Measurements from ENCODE around the gene CLCN7. TPM values are rescaled to one million over a fixed set of nuclear protein-coding genes. Genes with fewer than 3 reads are reported as not detected.

CLCN7 gene
- total RNA-seq, 1 donor, result 161 TPM

- H3K4me1 ChIP-seq (ENCODE audit: insufficient read depth, low read length), result peaks cover 20% of the 10 kb centered on the region
- peak overlapping the region; percentile 93 for H2AFZ ChIP-seq (ENCODE audit: low read length)
Measured at GRCh38 chr16:1475552-1476114, 805 bp upstream of the CLCN7 start.

DNA sequence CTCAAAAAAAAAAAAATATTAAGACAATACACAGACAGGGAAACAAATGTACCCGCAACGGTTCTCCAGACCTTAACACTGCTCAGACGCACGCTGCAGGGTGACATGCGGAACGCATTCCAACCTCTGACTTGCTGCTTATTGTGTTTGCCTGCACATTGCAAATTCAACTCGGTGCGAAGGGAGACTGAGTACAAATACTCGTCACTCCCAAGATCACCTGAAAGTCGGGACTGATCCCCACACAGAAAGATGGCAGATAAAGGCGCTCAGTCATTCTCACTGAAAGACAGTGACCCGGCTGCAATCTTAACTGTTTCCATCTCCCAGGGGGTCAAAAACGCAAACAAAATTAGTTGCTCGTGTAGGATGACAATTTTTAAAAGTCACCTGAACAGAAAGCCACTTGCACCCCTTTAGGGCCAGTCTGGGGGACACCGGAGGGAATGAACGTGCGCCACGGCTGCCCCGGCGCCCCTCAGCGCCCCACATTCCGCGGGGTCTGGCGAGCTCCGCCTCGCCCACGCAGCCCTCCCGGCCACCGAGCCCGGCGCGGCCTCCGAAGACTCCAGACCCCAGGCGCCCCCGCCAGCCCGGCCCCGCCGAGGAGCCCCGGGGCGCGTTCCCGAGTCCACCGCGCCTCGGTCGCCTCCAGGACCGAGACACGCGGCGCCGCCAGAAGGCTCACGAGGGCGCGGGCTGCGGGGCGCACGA lies 589 bp downstream of the CLCN7 start:
- peak overlapping the region; percentile 77 for H2AFZ ChIP-seq (ENCODE audit: low read length)
- H3K4me2 ChIP-seq (ENCODE audit: insufficient read depth, low read length), result peak overlapping the region; percentile 98
- H3K27ac ChIP-seq (ENCODE audit: low read depth, low read length), result peak overlapping the region; percentile 75
- H3K36me3 ChIP-seq (ENCODE audit: insufficient read depth, low read length), result no peaks in the 10 kb centered on the region
- H3K27me3 ChIP-seq (ENCODE audit: insufficient read depth, low read length), result no peaks in the 10 kb centered on the region
- peak; percentile 92 for DNase-seq (ENCODE audit: insufficient read length, low spot score, missing footprints)
- peaks cover 5% of the 10 kb centered on the region for H3K9me3 ChIP-seq (ENCODE audit: low read depth, low read length)
- peak overlapping the region; percentile 82 for H3K4me3 ChIP-seq (ENCODE audit: insufficient read depth, low read length)
- peaks cover 28% of the 10 kb centered on the region for H3K4me1 ChIP-seq (ENCODE audit: insufficient read depth, low read length)
- peaks cover 4% of the 10 kb centered on the region for H4K20me1 ChIP-seq (ENCODE audit: insufficient read depth, low read length)
- peaks cover 60% of the 10 kb centered on the region for H3K79me2 ChIP-seq (ENCODE audit: insufficient read depth, low read length)
- TF ChIP-seq, protein P1, sequence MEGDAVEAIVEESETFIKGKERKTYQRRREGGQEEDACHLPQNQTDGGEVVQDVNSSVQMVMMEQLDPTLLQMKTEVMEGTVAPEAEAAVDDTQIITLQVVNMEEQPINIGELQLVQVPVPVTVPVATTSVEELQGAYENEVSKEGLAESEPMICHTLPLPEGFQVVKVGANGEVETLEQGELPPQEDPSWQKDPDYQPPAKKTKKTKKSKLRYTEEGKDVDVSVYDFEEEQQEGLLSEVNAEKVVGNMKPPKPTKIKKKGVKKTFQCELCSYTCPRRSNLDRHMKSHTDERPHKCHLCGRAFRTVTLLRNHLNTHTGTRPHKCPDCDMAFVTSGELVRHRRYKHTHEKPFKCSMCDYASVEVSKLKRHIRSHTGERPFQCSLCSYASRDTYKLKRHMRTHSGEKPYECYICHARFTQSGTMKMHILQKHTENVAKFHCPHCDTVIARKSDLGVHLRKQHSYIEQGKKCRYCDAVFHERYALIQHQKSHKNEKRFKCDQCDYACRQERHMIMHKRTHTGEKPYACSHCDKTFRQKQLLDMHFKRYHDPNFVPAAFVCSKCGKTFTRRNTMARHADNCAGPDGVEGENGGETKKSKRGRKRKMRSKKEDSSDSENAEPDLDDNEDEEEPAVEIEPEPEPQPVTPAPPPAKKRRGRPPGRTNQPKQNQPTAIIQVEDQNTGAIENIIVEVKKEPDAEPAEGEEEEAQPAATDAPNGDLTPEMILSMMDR (IDR thresholded peaks at IDR 0.05; ENCODE audit: extremely low read depth, low read depth, low read length), result no peak

More at GRCh38 chr16:1475552-1476114, 805 bp upstream of the CLCN7 start:
- Histone ChIP-seq H3K27ac (ENCODE audit: low read depth, low read length) (peak overlapping the region; percentile 75), H3K9me3 (ENCODE audit: low read depth, low read length) (peaks cover 5% of the 10 kb centered on the region), H3K4me3 (ENCODE audit: insufficient read depth, low read length) (peak overlapping the region; percentile 82), H3K27me3 (ENCODE audit: insufficient read depth, low read length) (no peaks in the 10 kb centered on the region), H3K79me2 (ENCODE audit: insufficient read depth, low read length) (peaks cover 46% of the 10 kb centered on the region), H3K4me2 (ENCODE audit: insufficient read depth, low read length) (peak overlapping the region; percentile 98), H3K36me3 (ENCODE audit: insufficient read depth, low read length) (no peaks in the 10 kb centered on the region), H4K20me1 (ENCODE audit: insufficient read depth, low read length) (no peaks in the 10 kb centered on the region)
- TF ChIP-seq, protein P1 (IDR thresholded peaks at IDR 0.05; ENCODE audit: extremely low read depth, low read depth, low read length), result no peak
- DNase-seq (ENCODE audit: insufficient read length, low spot score, missing footprints), result no peak

- no peak overlapping the region for H3K27ac ChIP-seq (ENCODE audit: low read depth, low read length)
- peaks cover 5% of the 10 kb centered on the region for H3K9me3 ChIP-seq (ENCODE audit: low read depth, low read length)
- H3K4me2 ChIP-seq (ENCODE audit: insufficient read depth, low read length), result no peak overlapping the region
- peaks cover 71% of the 10 kb centered on the region for H3K79me2 ChIP-seq (ENCODE audit: insufficient read depth, low read length)
- TF ChIP-seq, protein P1 (IDR thresholded peaks at IDR 0.05; ENCODE audit: extremely low read depth, low read depth, low read length), result no peak
- no peak overlapping the region for H2AFZ ChIP-seq (ENCODE audit: low read length)
- no peak for DNase-seq (ENCODE audit: insufficient read length, low spot score, missing footprints)
- H3K27me3 ChIP-seq (ENCODE audit: insufficient read depth, low read length), result no peaks in the 10 kb centered on the region
- H3K4me1 ChIP-seq (ENCODE audit: insufficient read depth, low read length), result peaks cover 28% of the 10 kb centered on the region
- peaks cover 4% of the 10 kb centered on the region for H4K20me1 ChIP-seq (ENCODE audit: insufficient read depth, low read length)
- H3K4me3 ChIP-seq (ENCODE audit: insufficient read depth, low read length), result no peak overlapping the region
- H3K36me3 ChIP-seq (ENCODE audit: insufficient read depth, low read length), result no peaks in the 10 kb centered on the region
Measured at GRCh38 chr16:1472974-1473373, 1.9 kb downstream of the CLCN7 start.

- TF ChIP-seq, protein P1 (IDR thresholded peaks at IDR 0.05; ENCODE audit: extremely low read depth, low read depth, low read length), result no peak
- Histone ChIP-seq H3K27ac (ENCODE audit: low read depth, low read length) (peak overlapping the region; percentile 76), H3K4me2 (ENCODE audit: insufficient read depth, low read length) (no peak overlapping the region), H3K4me1 (ENCODE audit: insufficient read depth, low read length) (peaks cover 28% of the 10 kb centered on the region), H3K4me3 (ENCODE audit: insufficient read depth, low read length) (no peak overlapping the region), H2AFZ (ENCODE audit: low read length) (no peak overlapping the region), H3K27me3 (ENCODE audit: insufficient read depth, low read length) (no peaks in the 10 kb centered on the region), H3K9me3 (ENCODE audit: low read depth, low read length) (peaks cover 3% of the 10 kb centered on the region), H3K79me2 (ENCODE audit: insufficient read depth, low read length) (peaks cover 83% of the 10 kb centered on the region), H4K20me1 (ENCODE audit: insufficient read depth, low read length) (peaks cover 11% of the 10 kb centered on the region), H3K36me3 (ENCODE audit: insufficient read depth, low read length) (no peaks in the 10 kb centered on the region)
- DNase-seq (ENCODE audit: insufficient read length, low spot score, missing footprints), result no peak
Measured at GRCh38 chr16:1471569-1472194, 3.1 kb downstream of the CLCN7 start.
